Ishikawa (cell line): ENCODE data around the gene ACTN3.

Experiments
- CREB1 ChIP-seq: IDR thresholded peaks from 2 replicates; pipeline ENCODE4 v1.6.1; 2012; ENCODE audit warnings: low read depth
- FOXM1 ChIP-seq: IDR thresholded peaks from 2 replicates; pipeline ENCODE4 v1.6.1; 2012; ENCODE audit warnings: low read depth, borderline replicate concordance
- MAX ChIP-seq: IDR thresholded peaks from 2 replicates; pipeline ENCODE4 v1.6.1; 2012
- NFIC ChIP-seq: IDR thresholded peaks from 2 replicates; pipeline ENCODE4 v1.6.1; 2012
- RAD21 ChIP-seq: IDR thresholded peaks from 2 replicates; pipeline ENCODE4 v1.6.1; 2012; ENCODE audit warnings: low read depth
- TAF1 ChIP-seq: IDR thresholded peaks from 2 replicates; pipeline ENCODE4 v1.6.1; 2012; ENCODE audit warnings: low read depth, mild to moderate bottlenecking
- TEAD4 ChIP-seq: IDR thresholded peaks from 2 replicates; pipeline ENCODE4 v1.6.1; 2012
- YY1 ChIP-seq: IDR thresholded peaks from 2 replicates; pipeline ENCODE4 v1.6.1; 2012; ENCODE audit warnings: low read depth
- TF ChIP-seq, protein P1 (sequence below): IDR thresholded peaks from 2 replicates; pipeline ENCODE4 v1.6.1; 2012; ENCODE audit warnings: low read depth, mild to moderate bottlenecking

GRCh38 chr11:66593303-66593635 lies 46.6 kb downstream of the ACTN3 start:
- TF ChIP-seq YY1 (no peak), MAX (no peak), FOXM1 (no peak), RAD21 (no peak), NFIC (no peak), TEAD4 (no peak), CREB1 (no peak), TAF1 (no peak)
- TF ChIP-seq, protein P1, sequence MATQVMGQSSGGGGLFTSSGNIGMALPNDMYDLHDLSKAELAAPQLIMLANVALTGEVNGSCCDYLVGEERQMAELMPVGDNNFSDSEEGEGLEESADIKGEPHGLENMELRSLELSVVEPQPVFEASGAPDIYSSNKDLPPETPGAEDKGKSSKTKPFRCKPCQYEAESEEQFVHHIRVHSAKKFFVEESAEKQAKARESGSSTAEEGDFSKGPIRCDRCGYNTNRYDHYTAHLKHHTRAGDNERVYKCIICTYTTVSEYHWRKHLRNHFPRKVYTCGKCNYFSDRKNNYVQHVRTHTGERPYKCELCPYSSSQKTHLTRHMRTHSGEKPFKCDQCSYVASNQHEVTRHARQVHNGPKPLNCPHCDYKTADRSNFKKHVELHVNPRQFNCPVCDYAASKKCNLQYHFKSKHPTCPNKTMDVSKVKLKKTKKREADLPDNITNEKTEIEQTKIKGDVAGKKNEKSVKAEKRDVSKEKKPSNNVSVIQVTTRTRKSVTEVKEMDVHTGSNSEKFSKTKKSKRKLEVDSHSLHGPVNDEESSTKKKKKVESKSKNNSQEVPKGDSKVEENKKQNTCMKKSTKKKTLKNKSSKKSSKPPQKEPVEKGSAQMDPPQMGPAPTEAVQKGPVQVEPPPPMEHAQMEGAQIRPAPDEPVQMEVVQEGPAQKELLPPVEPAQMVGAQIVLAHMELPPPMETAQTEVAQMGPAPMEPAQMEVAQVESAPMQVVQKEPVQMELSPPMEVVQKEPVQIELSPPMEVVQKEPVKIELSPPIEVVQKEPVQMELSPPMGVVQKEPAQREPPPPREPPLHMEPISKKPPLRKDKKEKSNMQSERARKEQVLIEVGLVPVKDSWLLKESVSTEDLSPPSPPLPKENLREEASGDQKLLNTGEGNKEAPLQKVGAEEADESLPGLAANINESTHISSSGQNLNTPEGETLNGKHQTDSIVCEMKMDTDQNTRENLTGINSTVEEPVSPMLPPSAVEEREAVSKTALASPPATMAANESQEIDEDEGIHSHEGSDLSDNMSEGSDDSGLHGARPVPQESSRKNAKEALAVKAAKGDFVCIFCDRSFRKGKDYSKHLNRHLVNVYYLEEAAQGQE = no peak
